K562 (cell line): ENCODE measurements around the gene METAP1. TPM values are rescaled to one million over a fixed set of nuclear protein-coding genes. Genes with fewer than 3 reads are reported as not detected.

Source experiments
- ATAC-seq: fragments of 200-7000 bp; cut with Tn5 transposase; 3 replicates; pipeline ENCODE4 v1.9.1; 2020; ENCODE audit warnings: moderate library complexity
- BruUV-seq: library from RNA; stranded (reverse); fragments of 400-500 nt; replicated peaks from 2 replicates; lab custom pipeline; 2021; lab: Mats Ljungman, UMichigan
- CTCF ChIA-PET: fragments of 300-600 bp; formaldehyde crosslinking; extraction: SDS; loops from one replicate; lab custom pipeline; 2021; ENCODE audit warnings: low intra/inter-chr PET ratio; lab: Yijun Ruan, JAX
- POLR2A ChIA-PET: fragments of 300-600, 350-650 bp; sonication (Branson Sonifier 250); formaldehyde crosslinking; extraction: SDS; loops from one replicate; lab custom pipeline; 2021; ENCODE audit warnings: antibody characterized with exemption, inconsistent platforms; lab: Yijun Ruan, JAX
- DNase-seq, 4 experiments: peaks; one replicate each; pipeline versions ENCODE4 v3.0.0 to v3.0.0-alpha.2; 2011 to 2018; ENCODE audit warnings: low spot score in 3 of 4, mixed read lengths in 3 of 4; ENCODE audit errors: extremely low read depth in 1 of 4
- FAIRE-seq: peaks from 2 replicates; lab custom pipeline; 2011; peaks lifted over from hg19 to GRCh38; lab: Jason Lieb, UNC
- H2AFZ ChIP-seq: 2 replicates; pipeline ENCODE4 v1.6.0; 2011; ENCODE audit warnings: low read depth, low read length, control low read depth, inconsistent platforms
- H3K27ac ChIP-seq: fragments of 200-600 bp; 3 replicates; pipeline ENCODE4 v1.8.0; 2011; ENCODE audit warnings: low read depth, mild to moderate bottlenecking, control low read depth, inconsistent platforms, low read length, moderate library complexity, mixed read lengths; ENCODE audit errors: extremely low read depth
- H3K27me3 ChIP-seq, 2 experiments: fragments of 300-600 bp in 1 of 2; 2 replicates in 1 of 2; 3 replicates in 1 of 2; pipeline versions ENCODE4 v1.6.0 to v1.8.0; 2011; ENCODE audit warnings: inconsistent platforms in 2 of 2, low read length in 2 of 2, mild to moderate bottlenecking in 1 of 2, mixed read lengths in 1 of 2, moderate library complexity in 1 of 2; ENCODE audit not compliant: control insufficient read depth in 2 of 2, insufficient read depth in 2 of 2
- H3K36me3 ChIP-seq: fragments of 300-600 bp; 3 replicates; pipeline ENCODE4 v1.8.0; 2011; ENCODE audit warnings: mild to moderate bottlenecking, low read length, inconsistent platforms; ENCODE audit not compliant: control insufficient read depth, insufficient read depth
- H3K4me1 ChIP-seq, 2 experiments: fragments of 200-600 bp in 1 of 2; replicated peaks in 1 of 2; 2 replicates in 1 of 2; 3 replicates in 1 of 2; pipeline versions ENCODE4 v1.5.1 to v1.8.0; 2011; ENCODE audit warnings: inconsistent platforms in 2 of 2, low read length in 2 of 2, mild to moderate bottlenecking in 1 of 2, mixed read lengths in 1 of 2, moderate library complexity in 1 of 2; ENCODE audit not compliant: control insufficient read depth in 2 of 2, insufficient read depth in 2 of 2
- H3K4me2 ChIP-seq: 2 replicates; pipeline ENCODE4 v1.6.1; 2011; ENCODE audit warnings: low read length, control low read depth, inconsistent platforms, mixed read lengths; ENCODE audit not compliant: insufficient read depth
- H3K4me3 ChIP-seq: fragments of 200-600 bp; sonication (generic), shearing (Covaris generic); 2 replicates; pipeline ENCODE4 v1.5.1; 2016; ENCODE audit warnings: control low read depth, inconsistent platforms
- H3K79me2 ChIP-seq: fragments of 200-600 bp; 3 replicates; pipeline ENCODE4 v1.8.0; 2011; ENCODE audit warnings: low read length, inconsistent platforms; ENCODE audit not compliant: control insufficient read depth, insufficient read depth
- H3K9ac ChIP-seq, 2 experiments: 2 replicates each; pipeline versions ENCODE4 v1.6.0 to v1.6.1; 2011; ENCODE audit warnings: low read depth in 2 of 2, low read length in 2 of 2, control low read depth in 1 of 2, inconsistent platforms in 1 of 2, mild to moderate bottlenecking in 1 of 2, mixed read lengths in 1 of 2; ENCODE audit not compliant: insufficient read depth in 1 of 2
- H3K9me1 ChIP-seq: one replicate; pipeline ENCODE4 v1.6.0; 2011; ENCODE audit warnings: inconsistent platforms, mild to moderate bottlenecking, low read length, moderate library complexity; ENCODE audit not compliant: control insufficient read depth, insufficient read depth
- H3K9me3 ChIP-seq: replicated peaks from 2 replicates; pipeline ENCODE4 v1.5.1; 2011; ENCODE audit warnings: low read depth, low read length, inconsistent platforms; ENCODE audit not compliant: control insufficient read depth, insufficient read depth
- H4K20me1 ChIP-seq: replicated peaks from 2 replicates; pipeline ENCODE4 v1.6.1; 2011; ENCODE audit warnings: low read length, inconsistent platforms, mixed read lengths; ENCODE audit not compliant: control insufficient read depth, insufficient read depth
- CTBP1 ChIP-seq: fragments of 450-650 bp; IDR thresholded peaks from 2 replicates; pipeline ENCODE4 v1.6.1; 2016; ENCODE audit warnings: borderline replicate concordance
- ETV1 ChIP-seq: fragments of 450-650 bp; conservative IDR thresholded peaks from 2 replicates; pipeline ENCODE4 v1.6.1; 2016; ENCODE audit warnings: missing genetic modification characterization, control low read depth, low read depth, missing compliant biosample characterization
- MYBL2 ChIP-seq, 2 experiments: fragments of 450-650 bp in 1 of 2; sonication (generic) in 1 of 2; formaldehyde crosslinking in 1 of 2; IDR thresholded peaks; 2 replicates each; pipeline versions ENCODE4 v1.6.1 to v1.8.1; 2017 to 2022; ENCODE audit warnings: borderline replicate concordance in 1 of 2, inconsistent platforms in 1 of 2, low read depth in 1 of 2, mild to moderate bottlenecking in 1 of 2, missing genetic modification reagents in 1 of 2, moderate library complexity in 1 of 2
- PTRF ChIP-seq: fragments of 450-650 bp; IDR thresholded peaks from 2 replicates; pipeline ENCODE4 v1.6.1; 2016; ENCODE audit warnings: mild to moderate bottlenecking, missing genetic modification characterization, missing compliant biosample characterization
- SLC30A9 ChIP-seq: fragments of 250-450 bp; sonication (Bioruptor Pico); IDR thresholded peaks from 2 replicates; pipeline ENCODE4 v1.8.0; 2022; ENCODE audit warnings: mild to moderate bottlenecking, moderate library complexity
- SMC3 ChIP-seq: conservative IDR thresholded peaks from 2 replicates; pipeline ENCODE4 v1.6.1; 2011; ENCODE audit warnings: low read depth, low read length, improper control_type of control experiment; ENCODE audit not compliant: insufficient read depth
- STAT5A ChIP-seq: IDR thresholded peaks from 2 replicates; pipeline ENCODE4 v1.6.1; 2012; ENCODE audit warnings: low read length, inconsistent platforms, borderline replicate concordance
- STAT5B ChIP-seq: fragments of 250-450 bp; sonication (Bioruptor Pico); IDR thresholded peaks from 2 replicates; pipeline ENCODE4 v1.8.0; 2021; ENCODE audit warnings: mild to moderate bottlenecking, inconsistent platforms
- ZKSCAN1 ChIP-seq: fragments of 150-350 bp; IDR thresholded peaks from 2 replicates; pipeline ENCODE4 v1.6.1; 2016; ENCODE audit warnings: low read depth, low read length
- ZNF324 ChIP-seq: fragments of 250-450 bp; sonication (Bioruptor Pico); IDR thresholded peaks from 2 replicates; pipeline ENCODE4 v1.4.0; 2020; ENCODE audit warnings: mild to moderate bottlenecking
- ZNF407 ChIP-seq: fragments of 450-650 bp; IDR thresholded peaks from 2 replicates; pipeline ENCODE4 v1.6.1; 2016; ENCODE audit warnings: low read depth
- ZNF431 ChIP-seq: sonication (generic); formaldehyde crosslinking; IDR thresholded peaks from 2 replicates; pipeline ENCODE4 v1.8.0; 2022; ENCODE audit warnings: mild to moderate bottlenecking, missing genetic modification reagents
- WGBS: fragments of 100-300 bp; shearing (Covaris generic); methylation state at CpG from one replicate; pipeline ENCODE4 v1.1.6; 2016; ENCODE audit warnings: low coverage, mixed read lengths; ENCODE audit not compliant: insufficient coverage; ENCODE audit errors: missing lambda C conversion rate; 5-methylcytosine and 5-hydroxymethylcytosine counted together
- in situ Hi-C: fragments of 300-500 bp; cut with MboI; formaldehyde crosslinking; loops from 4 replicates; pipeline ENCODE4 v1.15.0; 2018; ENCODE audit warnings: inconsistent platforms, mixed read lengths
- intact Hi-C: fragments of 100-400 bp; cut with micrococcal nuclease; formaldehyde crosslinking; loops from 2 replicates; pipeline ENCODE4 v1.14.2; 2022
- polyA plus RNA-seq, 8 experiments: library from polyadenylated mRNA; depleted of rRNA in 4 of 8; stranded (reverse) in 5 of 8; unstranded in 3 of 8; fragments of >200 nt; fragmentation: Nextera tagmentation in 2 of 8; fragmentation: Illumina TruSeq in 1 of 8; extraction: Ambion mirVana in 2 of 8; extraction: Trizol in 1 of 8; gene quantifications; 2 replicates each; pipeline versions ENCODE4 v1.2.1 to v1.2.3, GENCODE V29; 2011 to 2014; ENCODE audit warnings: inconsistent platforms in 1 of 8, missing spikeins in 1 of 8
- total RNA-seq, 7 experiments: library from RNA; depleted of rRNA in 6 of 7; stranded (reverse); fragments of >200 nt in 6 of 7; fragmentation: Illumina TruSeq in 2 of 7; extraction: Trizol in 2 of 7; gene quantifications; 2 replicates each; pipeline versions ENCODE4 v1.2.1 to v1.2.3, GENCODE V29; 2011 to 2021; ENCODE audit warnings: low replicate concordance in 1 of 7
- TF ChIP-seq, protein P1 (sequence below): fragments of 450-650 bp; IDR thresholded peaks from 2 replicates; pipeline ENCODE4 v1.6.1; 2016; ENCODE audit warnings: mild to moderate bottlenecking

Gene METAP1
- total and polyA plus RNA-seq, 9 of the 15 experiments (the other 6 are each of a cell fraction or from before 2014, with no cell fraction given) = 31.4 to 77.6 (median 59.5) TPM

- Histone ChIP-seq H3K79me2 (peaks cover 99% of the 10 kb centered on the region), H2AFZ (no peak overlapping the region), H4K20me1 (no peaks in the 10 kb centered on the region; the same call in 1 of the 2 replicates), H3K9me3 (peaks cover 5% of the 10 kb centered on the region), H3K36me3 (peaks cover 21% of the 10 kb centered on the region; the same call in 2 of the 3 replicates), H3K4me1 (no peaks in the 10 kb centered on the region; a peak in 2 of 5 replicates), H3K27ac (no peak overlapping the region), H3K4me2 (no peak overlapping the region), H3K9ac (no peak overlapping the region), H3K9me1 (no peaks in the 10 kb centered on the region), H3K4me3 (no peak overlapping the region), H3K27me3 (no peaks in the 10 kb centered on the region)
- no peak for FAIRE-seq
- intact Hi-C loops (no loop called here), in situ Hi-C loops (no loop called here)
- no TSS peak for BruUV-seq
- WGBS = 78% methylated on average over 2 of the region's 2 CpGs
- no peak for DNase-seq
- no peak for ATAC-seq
- CTCF ChIA-PET = no interaction called here
- POLR2A ChIA-PET = interaction anchor here (0.6 to 1.8 kb wide), 2 partner anchors 16 to 48 kb away, joined by 3 to 8 read pairs; no protein-coding TSS in a partner anchor
- TF ChIP-seq, protein P1, sequence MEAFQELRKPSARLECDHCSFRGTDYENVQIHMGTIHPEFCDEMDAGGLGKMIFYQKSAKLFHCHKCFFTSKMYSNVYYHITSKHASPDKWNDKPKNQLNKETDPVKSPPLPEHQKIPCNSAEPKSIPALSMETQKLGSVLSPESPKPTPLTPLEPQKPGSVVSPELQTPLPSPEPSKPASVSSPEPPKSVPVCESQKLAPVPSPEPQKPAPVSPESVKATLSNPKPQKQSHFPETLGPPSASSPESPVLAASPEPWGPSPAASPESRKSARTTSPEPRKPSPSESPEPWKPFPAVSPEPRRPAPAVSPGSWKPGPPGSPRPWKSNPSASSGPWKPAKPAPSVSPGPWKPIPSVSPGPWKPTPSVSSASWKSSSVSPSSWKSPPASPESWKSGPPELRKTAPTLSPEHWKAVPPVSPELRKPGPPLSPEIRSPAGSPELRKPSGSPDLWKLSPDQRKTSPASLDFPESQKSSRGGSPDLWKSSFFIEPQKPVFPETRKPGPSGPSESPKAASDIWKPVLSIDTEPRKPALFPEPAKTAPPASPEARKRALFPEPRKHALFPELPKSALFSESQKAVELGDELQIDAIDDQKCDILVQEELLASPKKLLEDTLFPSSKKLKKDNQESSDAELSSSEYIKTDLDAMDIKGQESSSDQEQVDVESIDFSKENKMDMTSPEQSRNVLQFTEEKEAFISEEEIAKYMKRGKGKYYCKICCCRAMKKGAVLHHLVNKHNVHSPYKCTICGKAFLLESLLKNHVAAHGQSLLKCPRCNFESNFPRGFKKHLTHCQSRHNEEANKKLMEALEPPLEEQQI = no peak
- TF ChIP-seq ZNF407 (no peak), ZKSCAN1 (no peak), SLC30A9 (CRISPR knock-in tag) (no peak), ETV1 (tag) (no peak), ZNF431 (CRISPR knock-in tag) (no peak), SMC3 (no peak), CTBP1 (no peak), STAT5A (no peak), ZNF324 (CRISPR knock-in tag) (no peak), STAT5B (CRISPR knock-in tag) (no peak), PTRF (tag) (no peak), MYBL2 (IDR thresholded peaks at IDR 0.05; ENCODE audit: low read depth) (no peak), MYBL2 (CRISPR knock-in tag; IDR thresholded peaks at IDR 0.05; ENCODE audit: borderline replicate concordance) (no peak)
Observed at GRCh38 chr4:99008051-99008450, 12.5 kb downstream of the METAP1 start.
